Measurements from ENCODE around the gene MMP23B.

Gene MMP23B

GRCh38 chr1:1683104-1683905 lies 51.3 kb downstream of the MMP23B start:
- no peak for TF ChIP-seq CTCF (conservative IDR thresholded peaks at IDR 0.05; ENCODE audit: low read depth, low read length)
- H3K4me3 ChIP-seq (IDR thresholded peaks at IDR 0.05; ENCODE audit: insufficient read depth, low read depth, low read length), result no peak overlapping the region
- H3K79me2 ChIP-seq (ENCODE audit: insufficient read depth, low read depth), result peaks cover 39% of the 10 kb centered on the region; the same call in 1 of the 2 replicates
- no peaks in the 10 kb centered on the region for H3K36me3 ChIP-seq (ENCODE audit: insufficient read depth)
- H2AFZ ChIP-seq (ENCODE audit: low read depth), result no peak overlapping the region
- H3K27ac ChIP-seq, result no peak overlapping the region
- no peak overlapping the region for H3K4me2 ChIP-seq
- H3K4me1 ChIP-seq (ENCODE audit: low read depth, poor library complexity, severe bottlenecking), result peaks cover 13% of the 10 kb centered on the region
- H3K9ac ChIP-seq, result no peak overlapping the region
- no peaks in the 10 kb centered on the region for H4K20me1 ChIP-seq (ENCODE audit: insufficient read depth)
- no peaks in the 10 kb centered on the region for H3K27me3 ChIP-seq (ENCODE audit: insufficient read depth, low read depth)
